GM19351 (cell line): ENCODE data around the gene MYRIP.
A peak's percentile ranks its signal among the peaks of the same experiment; 100 is the strongest.
"Not testable (repeated sequence)": the region's sequence is repeated elsewhere in the genome, so short reads cannot be mapped to it uniquely, and the experiment has no call there.

ENCODE experiments used
- ATAC-seq: cut with Tn5 transposase; IDR thresholded peaks from one replicate; pipeline ENCODE4 v1.9.1; 2021; ENCODE audit warnings: mild to moderate bottlenecking, moderate library complexity; ENCODE audit not compliant: unreplicated experiment

MYRIP gene

GRCh38 chr3:39809181-39809994 is at the start of gene MYRIP:
TSS of gene MYRIP (plus strand) at chr3:39809609. CDS start at chr3:39900817, 91,208 bp downstream.
- ATAC-seq: peak; percentile 79

DNA sequence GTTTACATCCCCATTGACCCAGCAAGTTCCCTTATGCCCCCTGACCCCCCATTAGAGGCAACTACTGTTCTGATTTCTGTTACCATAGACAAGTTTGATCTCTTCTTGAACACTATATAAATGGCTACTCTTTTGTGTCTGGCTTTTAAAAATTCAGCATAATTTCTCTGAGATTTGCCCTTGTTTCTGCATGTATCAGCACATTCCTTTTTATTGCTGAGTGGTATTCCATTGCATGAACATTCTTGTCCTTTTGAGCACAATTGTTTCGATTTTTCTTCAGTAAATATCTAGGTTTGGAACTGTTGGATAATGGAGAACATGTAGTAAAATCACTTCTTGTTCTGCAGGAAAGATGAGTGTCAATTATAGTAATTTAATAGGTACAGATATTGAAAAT is 49.1 kb upstream of the MYRIP start:
- ATAC-seq: no peak

- no peak for ATAC-seq
These were observed 46.8 kb upstream of the MYRIP start for GRCh38 chr3:39762537-39763070.

- ATAC-seq: no peak
These were observed 46.0 kb upstream of the MYRIP start for GRCh38 chr3:39763390-39763789.

- ATAC-seq: no peak
These were observed 43.8 kb upstream of the MYRIP start for GRCh38 chr3:39765575-39765974.

GRCh38 chr3:39766433-39766832 is 43.0 kb upstream of the MYRIP start:
- no peak for ATAC-seq

GRCh38 chr3:39766909-39767308 is 42.5 kb upstream of the MYRIP start:
- ATAC-seq: not testable (repeated sequence)

DNA sequence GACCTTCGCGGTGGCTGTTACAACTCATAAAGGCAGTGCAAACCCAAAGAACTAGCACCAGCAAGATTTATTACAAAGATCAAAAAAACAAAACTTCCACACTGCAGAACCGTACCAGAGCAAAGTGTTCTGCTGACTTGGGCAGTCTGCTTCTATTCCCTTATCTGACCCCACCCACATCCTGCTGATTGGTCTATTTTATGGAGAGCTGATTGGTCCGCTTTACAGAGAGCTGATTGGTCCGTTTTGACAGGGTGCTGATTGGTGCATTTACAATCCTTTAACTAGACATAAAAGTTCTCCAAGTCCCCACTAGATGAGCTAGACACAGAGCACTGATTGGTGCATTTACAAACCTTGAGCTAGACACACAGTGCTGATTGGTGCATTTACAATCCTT is 31.2 kb upstream of the MYRIP start:
- ATAC-seq: not testable (repeated sequence)

DNA sequence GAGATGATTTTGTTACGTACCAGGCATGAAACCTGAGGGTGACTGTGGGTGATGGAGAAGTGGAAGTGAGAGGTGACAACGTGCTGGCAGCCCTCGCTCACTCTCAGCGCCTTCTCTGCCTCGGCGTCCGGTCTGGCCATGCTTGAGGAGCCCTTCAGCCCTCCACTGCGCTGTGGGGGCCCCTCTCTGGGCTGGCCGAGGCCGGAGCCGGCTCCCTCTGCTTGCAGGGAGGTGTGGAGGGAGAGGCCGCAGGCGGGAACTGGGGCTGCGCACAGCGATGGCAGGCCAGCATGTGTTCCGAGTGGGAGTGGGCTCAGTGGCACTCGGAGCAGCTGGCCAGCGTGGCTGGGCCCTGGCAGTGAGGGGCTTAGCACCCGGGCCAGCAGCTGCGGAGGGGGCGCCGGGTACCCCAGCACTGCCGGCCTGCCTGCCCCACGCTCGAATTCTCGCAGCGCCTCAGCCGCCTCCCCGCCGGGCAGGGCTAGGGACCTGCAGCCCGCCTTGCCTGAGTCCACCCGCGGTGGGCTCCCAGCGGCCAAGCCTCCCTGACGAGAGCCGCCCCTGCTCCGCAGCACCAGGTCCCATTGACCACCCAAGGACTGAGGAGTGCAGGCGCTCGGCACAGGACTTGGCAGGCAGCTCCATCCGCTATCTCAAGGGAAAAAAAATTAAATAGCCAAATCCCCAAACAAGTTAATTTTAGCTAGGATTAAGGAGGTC is 29.7 kb upstream of the MYRIP start:
- no peak for ATAC-seq

- no peak for ATAC-seq
These were observed 29.1 kb upstream of the MYRIP start for GRCh38 chr3:39780352-39780751.

GRCh38 chr3:39781025-39781424 is 28.4 kb upstream of the MYRIP start:
- ATAC-seq: no peak

GRCh38 chr3:39781632-39782031 is 27.8 kb upstream of the MYRIP start:
- ATAC-seq: no peak

GRCh38 chr3:39783680-39784079 is 25.7 kb upstream of the MYRIP start:
- ATAC-seq: no peak

- ATAC-seq: no peak
These were observed 24.5 kb upstream of the MYRIP start for GRCh38 chr3:39784922-39785321.

GRCh38 chr3:39788128-39788883 is 21.1 kb upstream of the MYRIP start:
- no peak for ATAC-seq

DNA sequence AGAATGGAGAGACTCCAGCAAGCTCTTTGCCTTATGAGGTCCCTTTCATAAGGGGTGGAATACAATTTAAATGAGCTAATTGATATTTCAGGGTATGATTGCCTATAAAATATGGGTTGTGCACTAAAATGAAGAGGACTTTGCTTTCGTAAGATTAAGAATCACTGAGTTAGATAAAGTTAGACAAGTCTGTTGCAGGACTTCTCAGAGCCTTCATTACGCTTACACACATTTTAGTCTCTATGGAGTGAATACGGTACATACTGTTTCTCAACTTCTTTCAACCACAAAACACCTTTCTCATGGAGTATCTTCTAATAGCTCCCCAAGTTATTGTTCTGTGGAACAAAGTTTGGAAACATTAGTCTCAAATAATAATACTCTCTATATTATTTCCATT is 17.8 kb upstream of the MYRIP start:
- ATAC-seq: no peak

GRCh38 chr3:39794880-39795279 is 14.5 kb upstream of the MYRIP start:
- ATAC-seq: no peak

DNA sequence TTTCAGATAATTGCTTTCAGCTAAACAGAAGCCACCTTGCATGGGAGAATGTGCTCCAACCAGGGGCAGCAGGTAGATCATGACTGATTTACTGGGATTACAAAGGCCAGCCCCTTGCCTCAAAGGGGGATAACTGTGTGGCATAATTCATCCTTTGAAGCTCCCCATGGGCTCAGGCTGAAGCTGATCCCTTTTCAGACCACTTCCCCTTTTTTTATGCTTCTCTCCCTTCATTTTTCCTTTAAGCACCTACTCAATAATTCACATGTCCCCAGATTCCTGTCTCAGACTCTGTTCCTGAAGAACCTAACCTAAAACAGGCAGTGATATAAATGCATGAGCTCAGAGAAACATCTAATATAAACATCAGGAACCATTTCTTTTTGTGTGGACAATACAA is 8.2 kb upstream of the MYRIP start:
- ATAC-seq: no peak

DNA sequence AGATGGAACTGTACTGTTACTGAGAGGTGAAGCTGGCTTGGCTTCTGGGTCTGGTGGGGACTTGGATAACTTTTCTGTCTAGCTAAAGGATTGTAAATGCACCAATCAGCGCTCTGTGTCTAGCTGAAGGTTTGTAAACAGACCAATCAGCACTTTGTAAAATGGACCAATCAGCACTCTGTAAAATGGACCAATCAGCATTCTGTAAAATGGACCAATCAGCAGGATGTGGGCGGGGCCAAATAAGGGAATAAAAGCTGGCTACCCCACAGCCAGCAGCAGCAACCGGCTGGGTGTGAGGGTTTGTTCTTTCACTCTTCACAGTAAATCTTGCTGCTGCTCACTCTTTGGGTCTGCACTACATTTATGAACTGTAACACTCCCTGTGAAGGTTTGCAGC is 6.9 kb upstream of the MYRIP start:
- not testable (repeated sequence) for ATAC-seq

DNA sequence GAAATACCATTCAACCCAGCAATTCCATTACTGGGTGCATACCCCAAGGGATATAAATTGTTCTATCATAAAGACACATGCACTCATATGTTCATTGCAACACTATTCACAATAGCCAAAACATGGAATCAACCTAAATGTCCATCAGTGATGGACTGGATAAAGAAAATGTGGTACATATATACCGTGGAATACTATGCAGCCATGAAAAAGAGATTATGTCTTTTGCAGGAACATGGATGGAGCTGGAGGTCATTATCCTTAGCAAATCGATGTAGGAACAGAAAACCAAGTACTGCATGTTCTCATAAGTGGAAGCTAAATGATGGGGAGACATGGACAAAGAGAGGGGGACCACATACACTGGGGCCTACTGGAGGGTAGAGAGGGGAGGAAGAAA is 5.5 kb upstream of the MYRIP start:
- ATAC-seq: no peak

DNA sequence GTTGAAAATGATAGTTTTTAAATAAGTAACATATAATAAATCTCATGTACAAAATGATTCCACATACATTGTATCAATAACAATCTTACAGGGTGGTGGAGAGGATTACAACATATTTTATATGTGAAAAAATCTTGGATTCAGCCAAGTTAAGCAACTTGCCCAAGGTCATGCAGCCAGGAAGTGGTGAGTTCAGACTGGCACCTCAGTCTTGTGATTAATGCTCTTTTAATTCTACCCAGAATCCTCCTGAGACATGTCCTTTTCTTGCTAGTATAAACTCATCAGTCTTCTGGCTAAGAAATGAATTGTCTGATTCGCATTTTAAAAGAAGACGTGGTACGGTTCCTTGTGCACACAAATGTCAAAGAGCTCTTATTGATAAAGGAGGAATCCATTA is 4.5 kb upstream of the MYRIP start:
- ATAC-seq: no peak
